ENCODE data around the gene CEACAM4. TPM values are rescaled to one million over a fixed set of nuclear protein-coding genes. Genes with fewer than 3 reads are reported as not detected.

Gene CEACAM4
- not detected in 2 replicates for total RNA-seq (2014; rRNA removed; shearing (Covaris generic))

DNA sequence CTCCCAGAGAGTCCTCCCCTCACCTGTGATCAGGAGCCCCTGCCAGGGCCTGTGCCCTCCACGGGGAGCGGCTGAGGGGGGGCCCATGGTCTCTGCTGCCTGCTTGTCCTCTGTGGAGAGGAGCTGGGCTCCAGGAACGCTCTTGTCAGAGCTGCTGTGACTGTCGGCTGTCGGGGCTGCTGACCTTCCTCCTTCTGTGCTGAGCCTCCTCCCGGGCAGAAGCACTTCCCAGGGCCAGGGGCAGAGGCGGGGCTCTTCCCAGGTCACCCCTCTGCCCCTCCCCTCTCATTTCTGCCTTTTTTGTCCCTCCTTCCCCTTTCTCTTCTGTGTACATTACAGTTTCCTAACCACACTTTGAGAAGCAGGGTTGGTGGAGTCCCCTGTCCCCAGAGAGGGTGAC lies at the start of gene CEACAM4:
Gene CEACAM4, minus strand, starts transcription at position 198 of the 400 bp plus-strand sequence. Its CDS starts 111 bp downstream, at position 87.

GRCh38 chr19:41575998-41576397 lies 50.9 kb downstream of the CEACAM4 start, which contains the start of gene CEACAM21:
Gene CEACAM21, plus strand, starts transcription at chr19:41576166. Its CDS starts 109 bp downstream, at chr19:41576275.

Small RNA genes within 50 kb of the gene (small RNA-seq; reads per million reads assigned to genes)
- gene AC243960.4 = not detected

Other genes starting within 250 kb of the CEACAM4 start
- gene EXOSC5, start 229.7 kb downstream of the CEACAM4 start, total RNA-seq (2014; rRNA removed; shearing (Covaris generic)) = 91.0 and 93.2 TPM in 2 replicates
- 103 and 115 TPM in 2 replicates for gene BCKDHA, start 229.3 kb downstream of the CEACAM4 start, total RNA-seq (2014; rRNA removed; shearing (Covaris generic))
- not detected in 2 replicates for gene B3GNT8, start 199.7 kb downstream of the CEACAM4 start, total RNA-seq (2014; rRNA removed; shearing (Covaris generic))
- 32.9 and 35.2 TPM in 2 replicates for gene DMAC2, start 187.2 kb downstream of the CEACAM4 start, total RNA-seq (2014; rRNA removed; shearing (Covaris generic))
- not detected in 2 replicates for gene ERICH4, start 183.9 kb downstream of the CEACAM4 start, total RNA-seq (2014; rRNA removed; shearing (Covaris generic))
- not detected in 2 replicates for gene CEACAM21, start 50.9 kb downstream of the CEACAM4 start, total RNA-seq (2014; rRNA removed; shearing (Covaris generic))
- not detected in 2 replicates for gene CEACAM7, start 61.2 kb upstream of the CEACAM4 start, total RNA-seq (2014; rRNA removed; shearing (Covaris generic))
- gene CEACAM5, start 81.6 kb upstream of the CEACAM4 start, total RNA-seq (2014; rRNA removed; shearing (Covaris generic)) = not detected in 2 replicates
- not detected in 2 replicates for gene CEACAM6, start 128.5 kb upstream of the CEACAM4 start, total RNA-seq (2014; rRNA removed; shearing (Covaris generic))
- gene CEACAM3, start 169.5 kb upstream of the CEACAM4 start, total RNA-seq (2014; rRNA removed; shearing (Covaris generic)) = not detected in 2 replicates
- not detected in 2 replicates for gene LYPD4, start 217.6 kb upstream of the CEACAM4 start, total RNA-seq (2014; rRNA removed; shearing (Covaris generic))
- not detected in 2 replicates for gene DMRTC2, start 218.0 kb upstream of the CEACAM4 start, total RNA-seq (2014; rRNA removed; shearing (Covaris generic))
- 2,531 and 2,844 TPM in 2 replicates for gene RPS19, start 233.2 kb upstream of the CEACAM4 start, total RNA-seq (2014; rRNA removed; shearing (Covaris generic))